Measurements from ENCODE around the gene KRT6A.

GRCh38 chr12:52518574-52519386 is 25.7 kb upstream of the KRT6A start:
- TF ChIP-seq, protein P1, sequence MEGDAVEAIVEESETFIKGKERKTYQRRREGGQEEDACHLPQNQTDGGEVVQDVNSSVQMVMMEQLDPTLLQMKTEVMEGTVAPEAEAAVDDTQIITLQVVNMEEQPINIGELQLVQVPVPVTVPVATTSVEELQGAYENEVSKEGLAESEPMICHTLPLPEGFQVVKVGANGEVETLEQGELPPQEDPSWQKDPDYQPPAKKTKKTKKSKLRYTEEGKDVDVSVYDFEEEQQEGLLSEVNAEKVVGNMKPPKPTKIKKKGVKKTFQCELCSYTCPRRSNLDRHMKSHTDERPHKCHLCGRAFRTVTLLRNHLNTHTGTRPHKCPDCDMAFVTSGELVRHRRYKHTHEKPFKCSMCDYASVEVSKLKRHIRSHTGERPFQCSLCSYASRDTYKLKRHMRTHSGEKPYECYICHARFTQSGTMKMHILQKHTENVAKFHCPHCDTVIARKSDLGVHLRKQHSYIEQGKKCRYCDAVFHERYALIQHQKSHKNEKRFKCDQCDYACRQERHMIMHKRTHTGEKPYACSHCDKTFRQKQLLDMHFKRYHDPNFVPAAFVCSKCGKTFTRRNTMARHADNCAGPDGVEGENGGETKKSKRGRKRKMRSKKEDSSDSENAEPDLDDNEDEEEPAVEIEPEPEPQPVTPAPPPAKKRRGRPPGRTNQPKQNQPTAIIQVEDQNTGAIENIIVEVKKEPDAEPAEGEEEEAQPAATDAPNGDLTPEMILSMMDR (IDR thresholded peaks at IDR 0.05) = no peak
- TF ChIP-seq POLR2A (IDR thresholded peaks at IDR 0.05) = no peak

Data from adrenal gland (tissue), 5 donors.